H1 (cell line): Measurements from ENCODE around the gene PSMG2. TPM values are rescaled to one million over a fixed set of nuclear protein-coding genes. Genes with fewer than 3 reads are reported as not detected.

Source experiments
- CTCF ChIA-PET: fragments of 300-600 bp; sonication (Branson Sonifier 250); formaldehyde crosslinking; loops from one replicate; lab custom pipeline; 2021; ENCODE audit not compliant: partially characterized antibody; lab: Charles Lee
- POLR2A ChIA-PET: fragments of 300-600 bp; sonication (Branson Sonifier 250); formaldehyde crosslinking; loops from one replicate; lab custom pipeline; 2021; ENCODE audit warnings: inconsistent platforms; ENCODE audit not compliant: partially characterized antibody; lab: Charles Lee
- DNase-seq, 2 experiments: peaks; one replicate each; pipeline versions ENCODE4 v3.0.0 to v3.0.0-alpha.2; 2010 to 2022; ENCODE audit warnings: low spot score in 2 of 2, low read depth in 1 of 2, mixed read lengths in 1 of 2
- FAIRE-seq: peaks from 2 replicates; lab custom pipeline; 2011; peaks lifted over from hg19 to GRCh38; lab: Jason Lieb, UNC
- H2AFZ ChIP-seq: 2 replicates; pipeline ENCODE4 v1.8.1; 2012; ENCODE audit warnings: low read length, inconsistent platforms
- H2AK5ac ChIP-seq: 2 replicates; pipeline ENCODE4 v1.6.1; 2013; ENCODE audit warnings: low read depth, low read length
- H2BK120ac ChIP-seq: replicated peaks from 2 replicates; pipeline ENCODE3; 2013; ENCODE audit warnings: low read depth, low read length, inconsistent platforms
- H2BK12ac ChIP-seq: 2 replicates; pipeline ENCODE4 v1.6.1; 2013; ENCODE audit warnings: low read depth, low read length
- H2BK15ac ChIP-seq: 2 replicates; pipeline ENCODE4 v1.6.1; 2013; ENCODE audit warnings: low read length
- H2BK20ac ChIP-seq: 2 replicates; pipeline ENCODE4 v1.6.1; 2013; ENCODE audit warnings: low read length
- H2BK5ac ChIP-seq: 2 replicates; pipeline ENCODE4 v1.6.1; 2013; ENCODE audit warnings: low read depth, low read length
- H3K14ac ChIP-seq: 2 replicates; pipeline ENCODE4 v1.6.1; 2013; ENCODE audit warnings: inconsistent platforms; ENCODE audit not compliant: insufficient read length
- H3K18ac ChIP-seq: 2 replicates; pipeline ENCODE4 v1.6.1; 2013; ENCODE audit warnings: low read length; ENCODE audit errors: extremely low read depth
- H3K23ac ChIP-seq: 2 replicates; pipeline ENCODE4 v1.6.1; 2013; ENCODE audit warnings: inconsistent platforms; ENCODE audit not compliant: insufficient read length
- H3K23me2 ChIP-seq: 2 replicates; pipeline ENCODE4 v1.6.1; 2013; ENCODE audit warnings: low read depth, low read length
- H3K27ac ChIP-seq: 2 replicates; pipeline ENCODE4 v1.6.1; 2011; ENCODE audit warnings: low read depth, low read length, inconsistent platforms
- H3K27me3 ChIP-seq, 4 experiments: replicated peaks in 1 of 4; 1 replicate in 1 of 4; 2 replicates in 3 of 4; pipeline versions ENCODE4 v1.6.1 to v1.8.1; 2011 to 2013; ENCODE audit warnings: low read length in 3 of 4, mild to moderate bottlenecking in 3 of 4, inconsistent platforms in 2 of 4, mixed read lengths in 2 of 4, moderate library complexity in 1 of 4; ENCODE audit not compliant: control insufficient read depth in 3 of 4, insufficient read depth in 3 of 4; ENCODE audit errors: extremely low read depth in 1 of 4
- H3K36me3 ChIP-seq, 4 experiments: 2 replicates each; pipeline versions ENCODE4 v1.6.1 to v1.8.1; 2011 to 2013; ENCODE audit warnings: mild to moderate bottlenecking in 4 of 4, low read length in 3 of 4, moderate library complexity in 2 of 4, control low read depth in 1 of 4, inconsistent platforms in 1 of 4; ENCODE audit not compliant: insufficient read depth in 4 of 4, control insufficient read depth in 2 of 4
- H3K4ac ChIP-seq: replicated peaks from 2 replicates; pipeline ENCODE3; 2013; ENCODE audit warnings: low read length, low read depth, mixed read lengths, inconsistent platforms; ENCODE audit not compliant: insufficient read length
- H3K4me1 ChIP-seq, 4 experiments: replicated peaks in 1 of 4; 1 replicate in 1 of 4; 2 replicates in 3 of 4; pipeline versions ENCODE4 v1.6.1 to v1.8.1; 2011 to 2013; ENCODE audit warnings: low read length in 3 of 4, inconsistent platforms in 2 of 4, mixed read lengths in 1 of 4; ENCODE audit not compliant: insufficient read depth in 4 of 4, control insufficient read depth in 3 of 4
- H3K4me2 ChIP-seq, 2 experiments: 2 replicates each; pipeline versions ENCODE4 v1.6.1 to v1.8.1; 2011 to 2013; ENCODE audit warnings: low read depth in 2 of 2, low read length in 2 of 2, control low read depth in 1 of 2, inconsistent platforms in 1 of 2, mild to moderate bottlenecking in 1 of 2; ENCODE audit not compliant: insufficient read depth in 1 of 2
- H3K4me3 ChIP-seq, 4 experiments: fragments of 200-600, 300-600 bp in 1 of 4; sonication (generic), shearing (Covaris generic), sonication (Bioruptor Twin) in 1 of 4; 2 replicates each; pipeline versions ENCODE4 v1.5.1 to v1.8.1; 2011 to 2016; ENCODE audit warnings: low read length in 4 of 4, low read depth in 3 of 4, control low read depth in 2 of 4, inconsistent platforms in 2 of 4, mild to moderate bottlenecking in 2 of 4, mixed read lengths in 1 of 4, moderate library complexity in 1 of 4; ENCODE audit not compliant: insufficient read depth in 2 of 4; ENCODE audit errors: extremely low read depth in 1 of 4
- H3K56ac ChIP-seq: replicated peaks from 2 replicates; pipeline ENCODE3; 2013; ENCODE audit warnings: low read depth, mild to moderate bottlenecking, mixed read lengths, low read length, inconsistent platforms; ENCODE audit not compliant: insufficient read length
- H3K79me1 ChIP-seq: 2 replicates; pipeline ENCODE4 v1.6.1; 2013; ENCODE audit warnings: low read depth, low read length, control low read depth
- H3K79me2 ChIP-seq, 2 experiments: 2 replicates each; pipeline versions ENCODE4 v1.6.1 to v1.8.1; 2012 to 2013; ENCODE audit warnings: low read length in 2 of 2, mild to moderate bottlenecking in 2 of 2, inconsistent platforms in 1 of 2; ENCODE audit not compliant: insufficient read depth in 2 of 2, control insufficient read depth in 1 of 2
- H3K9ac ChIP-seq, 4 experiments: replicated peaks in 1 of 4; 1 replicate in 1 of 4; 2 replicates in 3 of 4; pipeline versions ENCODE4 v1.6.1 to v1.8.1; 2011 to 2013; ENCODE audit warnings: low read depth in 3 of 4, low read length in 3 of 4, control low read depth in 2 of 4, mild to moderate bottlenecking in 2 of 4, moderate library complexity in 2 of 4, inconsistent platforms in 1 of 4; ENCODE audit errors: extremely low read depth in 1 of 4
- H3K9me3 ChIP-seq, 2 experiments: 2 replicates each; pipeline versions ENCODE4 v1.6.1 to v1.8.1; 2012 to 2013; ENCODE audit warnings: mild to moderate bottlenecking in 2 of 2, moderate library complexity in 2 of 2, control low read depth in 1 of 2, inconsistent platforms in 1 of 2, low read depth in 1 of 2, low read length in 1 of 2, mixed read lengths in 1 of 2; ENCODE audit not compliant: insufficient read depth in 2 of 2
- H4K20me1 ChIP-seq, 2 experiments: replicated peaks in 1 of 2; 2 replicates each; pipeline versions ENCODE3 to v1.8.1; 2011 to 2013; ENCODE audit warnings: inconsistent platforms in 2 of 2, low read length in 2 of 2, mild to moderate bottlenecking in 1 of 2; ENCODE audit not compliant: insufficient read depth in 2 of 2, control insufficient read depth in 1 of 2
- H4K5ac ChIP-seq: 2 replicates; pipeline ENCODE4 v1.6.1; 2013; ENCODE audit warnings: low read length, low read depth, mixed read lengths, inconsistent platforms; ENCODE audit not compliant: insufficient read length
- H4K8ac ChIP-seq: 2 replicates; pipeline ENCODE4 v1.8.0; 2013; ENCODE audit warnings: mild to moderate bottlenecking, moderate library complexity, low read length, inconsistent platforms; ENCODE audit not compliant: insufficient read depth; ENCODE audit errors: extremely low read depth
- H4K91ac ChIP-seq: replicated peaks from 2 replicates; pipeline ENCODE3; 2013; ENCODE audit warnings: low read length, mixed read lengths, inconsistent platforms; ENCODE audit not compliant: insufficient read length
- ATF3 ChIP-seq: IDR thresholded peaks from 2 replicates; pipeline ENCODE4 v1.6.1; 2011; ENCODE audit warnings: low read depth, mild to moderate bottlenecking, low read length; ENCODE audit not compliant: insufficient read depth
- CHD1 ChIP-seq: IDR thresholded peaks from 2 replicates; pipeline ENCODE4 v1.6.1; 2012; ENCODE audit warnings: low read depth, low read length, improper control_type of control experiment
- EZH2 ChIP-seq: fragments of 200-600 bp; sonication (generic); IDR thresholded peaks from 2 replicates; pipeline ENCODE4 v1.7.1; 2012; ENCODE audit warnings: low read depth, mild to moderate bottlenecking, moderate library complexity, low read length, inconsistent platforms; ENCODE audit not compliant: severe bottlenecking
- NANOG ChIP-seq: IDR thresholded peaks from 2 replicates; pipeline ENCODE4 v1.6.1; 2011; ENCODE audit warnings: low read length, low read depth, mild to moderate bottlenecking, inconsistent platforms; ENCODE audit not compliant: insufficient read depth, poor library complexity, severe bottlenecking
- RFX5 ChIP-seq: IDR thresholded peaks from 2 replicates; pipeline ENCODE4 v1.6.1; 2011; ENCODE audit warnings: low read depth, low read length, improper control_type of control experiment, borderline replicate concordance
- SUZ12 ChIP-seq: fragments of 200-600 bp; sonication (generic); IDR thresholded peaks from 2 replicates; pipeline ENCODE4 v1.6.1; 2012; ENCODE audit warnings: mild to moderate bottlenecking, inconsistent platforms, low read length, moderate library complexity, mixed read lengths
- WGBS, 2 experiments: shearing (Covaris generic) in 1 of 2; methylation state at CpG; one replicate each; pipeline versions ENCODE4 v1.1.6 to v1.1.7; 2013 to 2015; ENCODE audit warnings: low lambda C conversion rate in 2 of 2, mixed read lengths in 2 of 2, inconsistent platforms in 1 of 2, low coverage in 1 of 2, missing lambda C conversion rate in 1 of 2; ENCODE audit not compliant: insufficient replicate concordance in 2 of 2, insufficient coverage in 1 of 2, insufficient read length in 1 of 2; ENCODE audit errors: extremely low coverage in 1 of 2, missing lambda C conversion rate in 1 of 2; 5-methylcytosine and 5-hydroxymethylcytosine counted together
- polyA plus RNA-seq, 7 experiments: library from polyadenylated mRNA; depleted of rRNA in 3 of 7; stranded (reverse) in 5 of 7; unstranded in 2 of 7; fragments of >200 nt in 5 of 7; fragments of 200-250 nt in 2 of 7; gene quantifications; 1 replicate in 5 of 7; 2 replicates in 1 of 7; 4 replicates in 1 of 7; pipeline versions ENCODE4 v1.2.1 to v1.2.3, GENCODE V29; 2011 to 2013; ENCODE audit warnings: missing spikeins in 2 of 7, mixed read lengths in 2 of 7
- total RNA-seq: library from RNA; stranded (reverse); fragmentation: NEBNext Ultra II Directional; extraction: Animal tissue kit (Norgen Biotek cat#: 25700); gene quantifications from 2 replicates; pipeline ENCODE4 v1.2.1, GENCODE V29; 2021

PSMG2 gene
- total and polyA plus RNA-seq, 2 of the 8 experiments (the other 6 are each of a cell fraction or from before 2014, with no cell fraction given), result 52.9 to 79.3 TPM

GRCh38 chr18:12774982-12775381, 72.1 kb downstream of the PSMG2 start:
- H3K23me2 ChIP-seq, result peaks cover 2% of the 10 kb centered on the region; the same call in 1 of the 2 replicates
- H2AK5ac ChIP-seq, result no peak overlapping the region
- no peak overlapping the region for H4K91ac ChIP-seq
- FAIRE-seq (no peak), DNase-seq (no peak)
- 90% methylated on average over 9 of the region's 9 CpGs; no CpG with 5 or more reads in 1 of the 2 experiments for WGBS, 2 experiments
- H3K9ac ChIP-seq, result no peak overlapping the region
- H4K5ac ChIP-seq, result no peak overlapping the region
- H2BK12ac ChIP-seq, result no peak overlapping the region
- no peak overlapping the region for H3K56ac ChIP-seq
- no peaks in the 10 kb centered on the region; a peak in 1 of 4 replicates for H3K9me3 ChIP-seq
- no peaks in the 10 kb centered on the region for H3K79me1 ChIP-seq
- no peak overlapping the region for H3K14ac ChIP-seq
- no peak overlapping the region for H3K23ac ChIP-seq
- no peak overlapping the region for H3K4me2 ChIP-seq
- H3K27me3 ChIP-seq, result peaks cover 0 to 28% (median 15%) of the 10 kb centered on the region in 4 experiments; a peak in 5 of 7 replicates
- H2AFZ ChIP-seq, result no peak overlapping the region
- H2BK120ac ChIP-seq, result no peak overlapping the region
- H4K8ac ChIP-seq, result no peak overlapping the region
- peaks cover 0 to 2% of the 10 kb centered on the region in 2 experiments for H4K20me1 ChIP-seq
- H3K4me3 ChIP-seq, result no peak overlapping the region
- no peak overlapping the region for H3K18ac ChIP-seq
- H2BK15ac ChIP-seq, result no peak overlapping the region
- H3K27ac ChIP-seq, result no peak overlapping the region
- no peaks in the 10 kb centered on the region for H3K79me2 ChIP-seq
- no peak overlapping the region for H3K4ac ChIP-seq
- H3K36me3 ChIP-seq, result no peaks in the 10 kb centered on the region
- TF ChIP-seq EZH2 (no peak), ATF3 (no peak), SUZ12 (no peak), RFX5 (no peak), NANOG (no peak), CHD1 (no peak)
- no peak overlapping the region for H2BK20ac ChIP-seq
- no peak overlapping the region for H2BK5ac ChIP-seq
- CTCF ChIA-PET, result interaction anchor here (0.6 to 1.3 kb wide), 3 partner anchors 9 to 117 kb away, joined by 3 to 5 read pairs (median 3); no protein-coding TSS in a partner anchor
- H3K4me1 ChIP-seq, result no peaks in the 10 kb centered on the region
- POLR2A ChIA-PET, result no interaction called here
